Thyroid gland (tissue), 4 donors: Measurements from ENCODE around the gene C1orf159.

Experiments
- POLR2A ChIP-seq, 2 donors: fragments of 450-650 bp; IDR thresholded peaks; one replicate each; pipeline ENCODE4 v1.6.1; 2017; ENCODE audit warnings: antibody characterized with exemption in 2 of 2, mild to moderate bottlenecking in 2 of 2, moderate library complexity in 1 of 2
- TF ChIP-seq, protein P1 (sequence below), 6 experiments: fragments of 200-600 bp in 3 of 6; fragments of 450-650 bp in 3 of 6; sonication (generic) in 3 of 6; IDR thresholded peaks; one replicate each; pipeline ENCODE4 v1.5.1; 2016 to 2019; ENCODE audit warnings: antibody characterized with exemption in 6 of 6, mild to moderate bottlenecking in 2 of 6, inconsistent platforms in 1 of 6, moderate library complexity in 1 of 6

DNA sequence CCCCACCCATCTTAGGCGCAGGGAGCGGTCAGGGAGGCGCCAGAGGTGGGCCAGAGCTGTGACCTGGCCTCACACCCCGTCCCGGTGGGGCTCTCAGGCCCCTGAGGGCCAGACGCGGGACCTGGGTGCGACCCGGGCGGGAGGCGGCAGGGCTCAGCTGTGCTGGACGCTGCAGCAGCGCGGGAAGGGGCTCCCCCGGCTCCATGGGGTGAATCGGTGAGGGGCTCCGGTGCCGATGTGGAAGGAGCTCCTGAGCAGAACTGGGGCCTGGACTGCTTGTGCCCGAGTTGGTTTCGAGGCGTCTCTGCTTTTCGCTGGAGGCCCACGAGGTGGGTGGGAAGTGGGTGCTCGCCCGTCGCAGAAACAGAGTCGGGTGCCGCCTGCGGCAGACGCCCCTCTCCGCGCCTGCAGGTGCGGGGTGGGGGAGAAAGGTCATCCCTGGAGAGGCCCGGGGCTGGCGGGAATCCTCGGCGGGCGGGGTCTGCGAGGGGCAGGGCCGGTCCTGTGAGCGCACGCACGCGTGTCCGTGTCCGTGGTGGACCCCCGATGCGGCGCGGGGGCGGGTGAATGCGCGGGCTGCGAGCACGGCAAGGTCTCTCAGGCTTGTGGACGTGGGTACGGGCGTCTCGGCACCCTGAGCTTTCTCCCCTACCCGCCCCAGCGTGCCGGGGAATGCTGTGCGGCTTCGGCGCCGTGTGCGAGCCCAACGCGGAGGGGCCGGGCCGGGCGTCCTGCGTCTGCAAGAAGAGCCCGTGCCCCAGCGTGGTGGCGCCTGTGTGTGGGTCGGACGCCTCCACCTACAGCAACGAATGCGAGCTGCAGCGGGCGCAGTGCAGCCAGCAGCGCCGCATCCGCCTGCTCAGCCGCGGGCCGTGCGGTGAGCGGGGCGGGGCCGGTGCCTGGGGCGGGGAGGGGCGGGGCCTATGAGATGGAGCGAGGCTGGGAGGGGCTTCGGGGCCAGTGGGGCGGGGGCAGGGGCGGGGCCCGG lies 75.6 kb downstream of the C1orf159 start:
- TF ChIP-seq, protein P1, sequence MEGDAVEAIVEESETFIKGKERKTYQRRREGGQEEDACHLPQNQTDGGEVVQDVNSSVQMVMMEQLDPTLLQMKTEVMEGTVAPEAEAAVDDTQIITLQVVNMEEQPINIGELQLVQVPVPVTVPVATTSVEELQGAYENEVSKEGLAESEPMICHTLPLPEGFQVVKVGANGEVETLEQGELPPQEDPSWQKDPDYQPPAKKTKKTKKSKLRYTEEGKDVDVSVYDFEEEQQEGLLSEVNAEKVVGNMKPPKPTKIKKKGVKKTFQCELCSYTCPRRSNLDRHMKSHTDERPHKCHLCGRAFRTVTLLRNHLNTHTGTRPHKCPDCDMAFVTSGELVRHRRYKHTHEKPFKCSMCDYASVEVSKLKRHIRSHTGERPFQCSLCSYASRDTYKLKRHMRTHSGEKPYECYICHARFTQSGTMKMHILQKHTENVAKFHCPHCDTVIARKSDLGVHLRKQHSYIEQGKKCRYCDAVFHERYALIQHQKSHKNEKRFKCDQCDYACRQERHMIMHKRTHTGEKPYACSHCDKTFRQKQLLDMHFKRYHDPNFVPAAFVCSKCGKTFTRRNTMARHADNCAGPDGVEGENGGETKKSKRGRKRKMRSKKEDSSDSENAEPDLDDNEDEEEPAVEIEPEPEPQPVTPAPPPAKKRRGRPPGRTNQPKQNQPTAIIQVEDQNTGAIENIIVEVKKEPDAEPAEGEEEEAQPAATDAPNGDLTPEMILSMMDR (IDR thresholded peaks at IDR 0.05): no peak
- peak in 1 of 2 donors; percentile 7 for TF ChIP-seq POLR2A (IDR thresholded peaks at IDR 0.05)
